ENCODE results near the gene PPP2R1B.

PPP2R1B gene

GRCh38 chr11:111700162-111700561 lies 66.0 kb downstream of the PPP2R1B start:
- no peak overlapping the region for H3K4me2 ChIP-seq
- H3K79me2 ChIP-seq (ENCODE audit: insufficient read depth, low read depth) = no peaks in the 10 kb centered on the region
- TF ChIP-seq CTCF (conservative IDR thresholded peaks at IDR 0.05; ENCODE audit: low read depth, low read length) = no peak
- no peak overlapping the region for H3K9ac ChIP-seq
- no peaks in the 10 kb centered on the region for H4K20me1 ChIP-seq (ENCODE audit: insufficient read depth)
- H3K4me3 ChIP-seq (IDR thresholded peaks at IDR 0.05; ENCODE audit: insufficient read depth, low read depth, low read length) = no peak overlapping the region
- H3K27ac ChIP-seq = no peak overlapping the region
- no peak overlapping the region for H2AFZ ChIP-seq (ENCODE audit: low read depth)
- H3K4me1 ChIP-seq (ENCODE audit: low read depth, poor library complexity, severe bottlenecking) = no peaks in the 10 kb centered on the region
- H3K27me3 ChIP-seq (ENCODE audit: insufficient read depth, low read depth) = no peaks in the 10 kb centered on the region
- no peaks in the 10 kb centered on the region for H3K36me3 ChIP-seq (ENCODE audit: insufficient read depth)

- Histone ChIP-seq H3K27me3 (ENCODE audit: insufficient read depth, low read depth) (no peaks in the 10 kb centered on the region), H2AFZ (ENCODE audit: low read depth) (no peak overlapping the region), H3K36me3 (ENCODE audit: insufficient read depth) (no peaks in the 10 kb centered on the region), H3K79me2 (ENCODE audit: insufficient read depth, low read depth) (no peaks in the 10 kb centered on the region), H3K4me3 (IDR thresholded peaks at IDR 0.05; ENCODE audit: insufficient read depth, low read depth, low read length) (no peak overlapping the region), H3K9ac (no peak overlapping the region), H3K4me2 (no peak overlapping the region), H3K27ac (no peak overlapping the region), H3K4me1 (ENCODE audit: low read depth, poor library complexity, severe bottlenecking) (no peaks in the 10 kb centered on the region), H4K20me1 (ENCODE audit: insufficient read depth) (no peaks in the 10 kb centered on the region)
- TF ChIP-seq CTCF (conservative IDR thresholded peaks at IDR 0.05; ENCODE audit: low read depth, low read length) = no peak
Observed at GRCh38 chr11:111699579-111700156, 66.5 kb downstream of the PPP2R1B start.

- H3K4me1 ChIP-seq (ENCODE audit: low read depth, poor library complexity, severe bottlenecking) = no peaks in the 10 kb centered on the region
- no peak overlapping the region for H2AFZ ChIP-seq (ENCODE audit: low read depth)
- no peak for TF ChIP-seq CTCF (conservative IDR thresholded peaks at IDR 0.05; ENCODE audit: low read depth, low read length)
- H3K36me3 ChIP-seq (ENCODE audit: insufficient read depth) = no peaks in the 10 kb centered on the region
- H3K79me2 ChIP-seq (ENCODE audit: insufficient read depth, low read depth) = no peaks in the 10 kb centered on the region
- H3K4me3 ChIP-seq (IDR thresholded peaks at IDR 0.05; ENCODE audit: insufficient read depth, low read depth, low read length) = no peak overlapping the region
- H3K9ac ChIP-seq = no peak overlapping the region
- no peak overlapping the region for H3K27ac ChIP-seq
- H3K27me3 ChIP-seq (ENCODE audit: insufficient read depth, low read depth) = no peaks in the 10 kb centered on the region
- no peaks in the 10 kb centered on the region for H4K20me1 ChIP-seq (ENCODE audit: insufficient read depth)
- no peak overlapping the region for H3K4me2 ChIP-seq
Observed at GRCh38 chr11:111698852-111699559, 67.2 kb downstream of the PPP2R1B start.

GRCh38 chr11:111697933-111698371 lies 68.2 kb downstream of the PPP2R1B start:
- Histone ChIP-seq H4K20me1 (ENCODE audit: insufficient read depth) (no peaks in the 10 kb centered on the region), H3K27me3 (ENCODE audit: insufficient read depth, low read depth) (no peaks in the 10 kb centered on the region), H3K9ac (no peak overlapping the region), H3K79me2 (ENCODE audit: insufficient read depth, low read depth) (no peaks in the 10 kb centered on the region), H3K4me3 (IDR thresholded peaks at IDR 0.05; ENCODE audit: insufficient read depth, low read depth, low read length) (no peak overlapping the region), H2AFZ (ENCODE audit: low read depth) (no peak overlapping the region), H3K4me1 (ENCODE audit: low read depth, poor library complexity, severe bottlenecking) (no peaks in the 10 kb centered on the region), H3K36me3 (ENCODE audit: insufficient read depth) (no peaks in the 10 kb centered on the region), H3K4me2 (no peak overlapping the region), H3K27ac (no peak overlapping the region)
- no peak for TF ChIP-seq CTCF (conservative IDR thresholded peaks at IDR 0.05; ENCODE audit: low read depth, low read length)
